SK-N-SH (cell line): Measurements from ENCODE around the gene COG8. TPM values are rescaled to one million over a fixed set of nuclear protein-coding genes. Genes with fewer than 3 reads are reported as not detected.

Experiments
- CTCF ChIA-PET: fragments of 300-600, 350-600 bp; formaldehyde crosslinking; extraction: SDS; loops from one replicate; lab custom pipeline; 2021; lab: Yijun Ruan, JAX
- POLR2A ChIA-PET: fragments of 350-600 bp; sonication (Branson Sonifier 250); formaldehyde crosslinking; extraction: SDS; loops from one replicate; lab custom pipeline; 2020; ENCODE audit warnings: antibody characterized with exemption, inconsistent platforms; lab: Yijun Ruan, JAX
- DNase-seq: peaks from one replicate; pipeline ENCODE4 v3.0.0; 2012
- H2AFZ ChIP-seq: fragments of 200-600 bp; sonication (generic); 2 replicates; pipeline ENCODE4 v1.8.1; 2016; ENCODE audit warnings: antibody characterized with exemption, mild to moderate bottlenecking, low read depth
- H3F3A ChIP-seq: fragments of 200-600 bp; sonication (generic); replicated peaks from 2 replicates; pipeline ENCODE3; 2016; ENCODE audit warnings: antibody characterized with exemption, mild to moderate bottlenecking; ENCODE audit not compliant: insufficient read depth
- H3K27ac ChIP-seq, 2 experiments: fragments of 200-500 bp in 1 of 2; fragments of 200-600 bp in 1 of 2; sonication (Bioruptor generic) in 1 of 2; sonication (generic), shearing (Covaris generic) in 1 of 2; 2 replicates each; pipeline versions ENCODE4 v1.5.1 to v1.6.1; 2014 to 2016; ENCODE audit warnings: low read depth in 2 of 2, inconsistent platforms in 1 of 2, low read length in 1 of 2, mild to moderate bottlenecking in 1 of 2, mixed read lengths in 1 of 2
- H3K27me3 ChIP-seq: fragments of 200-600 bp; sonication (generic), shearing (Covaris generic); 2 replicates; pipeline ENCODE4 v1.6.1; 2016; ENCODE audit warnings: mixed run types; ENCODE audit not compliant: insufficient read depth
- H3K36me3 ChIP-seq, 2 experiments: fragments of 200-500 bp in 1 of 2; fragments of 200-600 bp in 1 of 2; sonication (Bioruptor generic) in 1 of 2; sonication (generic) in 1 of 2; replicated peaks in 1 of 2; 2 replicates each; pipeline versions ENCODE3 to v1.5.1; 2014 to 2016; ENCODE audit warnings: low read length in 1 of 2, mild to moderate bottlenecking in 1 of 2; ENCODE audit not compliant: insufficient read depth in 2 of 2, control insufficient read depth in 1 of 2
- H3K4me1 ChIP-seq, 2 experiments: fragments of 200-500 bp in 1 of 2; fragments of 200-600 bp in 1 of 2; sonication (Bioruptor generic) in 1 of 2; sonication (generic), shearing (Covaris generic) in 1 of 2; 2 replicates each; pipeline versions ENCODE4 v1.5.1 to v1.6.1; 2014 to 2016; ENCODE audit warnings: low read depth in 1 of 2, low read length in 1 of 2, mixed run types in 1 of 2; ENCODE audit not compliant: insufficient read depth in 2 of 2, control insufficient read depth in 1 of 2
- H3K4me2 ChIP-seq: fragments of 200-600 bp; sonication (generic), shearing (Covaris generic); 2 replicates; pipeline ENCODE4 v1.6.1; 2017; ENCODE audit warnings: mixed run types
- H3K4me3 ChIP-seq, 2 experiments: fragments of 200-500 bp in 1 of 2; fragments of 200-600 bp in 1 of 2; sonication (Bioruptor generic) in 1 of 2; sonication (generic), shearing (Covaris generic) in 1 of 2; 2 replicates each; pipeline versions ENCODE4 v1.5.1 to v1.8.1; 2014 to 2016; ENCODE audit warnings: low read depth in 2 of 2, inconsistent platforms in 1 of 2, low read length in 1 of 2, mild to moderate bottlenecking in 1 of 2, mixed read lengths in 1 of 2, moderate library complexity in 1 of 2
- H3K79me2 ChIP-seq: fragments of 200-600 bp; sonication (generic); 2 replicates; pipeline ENCODE4 v1.8.1; 2017; ENCODE audit warnings: mild to moderate bottlenecking; ENCODE audit not compliant: insufficient read depth
- H3K9ac ChIP-seq: fragments of 200-600 bp; sonication (generic); 2 replicates; pipeline ENCODE4 v1.6.1; 2017; ENCODE audit warnings: mixed run types
- H3K9me2 ChIP-seq: fragments of 200-600 bp; sonication (generic); 2 replicates; pipeline ENCODE4 v1.6.1; 2017; ENCODE audit warnings: mixed run types
- H3K9me3 ChIP-seq: fragments of 200-600 bp; sonication (generic); 2 replicates; pipeline ENCODE4 v1.6.1; 2017; ENCODE audit warnings: mixed run types, mild to moderate bottlenecking, moderate library complexity
- H4K20me1 ChIP-seq: fragments of 200-600 bp; sonication (generic); 2 replicates; pipeline ENCODE4 v1.6.1; 2017; ENCODE audit warnings: mild to moderate bottlenecking, mixed run types; ENCODE audit not compliant: insufficient read depth
- FOXM1 ChIP-seq: IDR thresholded peaks from 2 replicates; pipeline ENCODE4 v1.4.0; 2012; ENCODE audit warnings: low read depth, mild to moderate bottlenecking
- NRF1 ChIP-seq: IDR thresholded peaks from 2 replicates; pipeline ENCODE4 v1.6.1; 2012; ENCODE audit warnings: low read depth, mild to moderate bottlenecking, low read length
- RXRA ChIP-seq: IDR thresholded peaks from 2 replicates; pipeline ENCODE4 v1.4.0; 2012; ENCODE audit warnings: low read depth, mild to moderate bottlenecking, borderline replicate concordance
- SMC3 ChIP-seq: IDR thresholded peaks from 2 replicates; pipeline ENCODE4 v1.6.1; 2012; ENCODE audit warnings: low read depth, low read length, improper control_type of control experiment
- TAF1 ChIP-seq: IDR thresholded peaks from 2 replicates; pipeline ENCODE4 v1.6.1; 2012; ENCODE audit warnings: low read depth, mild to moderate bottlenecking, low read length, moderate library complexity, borderline replicate concordance
- WGBS: methylation state at CpG from one replicate; pipeline ENCODE4 v1.1.6; 2017; ENCODE audit warnings: low lambda C conversion rate; 5-methylcytosine and 5-hydroxymethylcytosine counted together
- polyA plus RNA-seq, 3 experiments: library from polyadenylated mRNA; depleted of rRNA; stranded (reverse); fragments of >200 nt; gene quantifications; 2 replicates each; pipeline ENCODE4 v1.2.3, GENCODE V29; 2012
- TF ChIP-seq, protein P1 (sequence below): IDR thresholded peaks from 2 replicates; pipeline ENCODE4; 2012

COG8 gene
- polyA plus RNA-seq, 1 of the 3 experiments (the other 2 are of a cell fraction) = 30.2 TPM

DNA sequence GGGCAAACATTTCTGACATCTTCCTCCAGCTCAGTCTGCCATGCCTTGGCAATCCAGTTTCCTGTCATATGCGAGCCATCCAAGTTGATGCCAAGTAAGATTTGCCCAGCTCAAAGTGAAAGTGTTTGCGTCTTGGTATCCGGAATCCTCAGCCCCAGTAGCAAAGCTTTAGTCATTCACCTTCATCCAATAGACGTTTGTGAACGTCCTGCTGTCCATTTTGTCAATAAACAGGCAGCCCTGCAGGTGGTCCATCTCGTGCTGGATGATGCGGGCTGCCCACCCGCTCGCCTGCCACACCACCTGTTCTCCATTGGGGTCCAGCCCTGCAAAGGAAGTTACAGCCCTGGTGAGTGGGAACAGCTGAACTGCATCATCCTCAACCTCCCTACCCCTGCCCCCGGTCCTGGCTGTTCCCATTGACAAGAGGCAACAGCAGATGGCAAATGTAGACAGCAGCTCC is 10.5 kb downstream of the COG8 start:
- ChIA-PET CTCF (interaction anchor here (1.1 to 4.6 kb wide), 4 partner anchors 10 to 17 kb away, joined by 3 to 21 read pairs (median 10); partner anchors contain the start of genes COG8 and VPS4A), POLR2A (interaction anchor here (1.0 to 3.3 kb wide), 3 partner anchors 10 to 14 kb away, joined by 5 to 24 read pairs (median 5); partner anchors contain the start of genes COG8 and NIP7)
- H3F3A ChIP-seq = peaks cover 32% of the 10 kb centered on the region
- TF ChIP-seq TAF1 (0 out of 2 replicates have a peak, but pooled peaks have one; percentile 28), RXRA (no peak)
- peaks cover 87% of the 10 kb centered on the region for H3K79me2 ChIP-seq
- peak overlapping the region; percentile 91 for H3K4me2 ChIP-seq
- H3K27ac ChIP-seq = peak overlapping the region in 1 of 2 experiments; percentile 26; a peak in 2 of 4 replicates
- peaks cover 49 to 50% of the 10 kb centered on the region in 2 experiments for H3K36me3 ChIP-seq
- H2AFZ ChIP-seq = no peak overlapping the region
- H3K27me3 ChIP-seq = no peaks in the 10 kb centered on the region
- peaks cover 48% of the 10 kb centered on the region for H4K20me1 ChIP-seq
- peak overlapping the region; percentile 71 to 80 for H3K4me3 ChIP-seq
- H3K9me3 ChIP-seq = no peaks in the 10 kb centered on the region
- H3K4me1 ChIP-seq = peaks cover 11 to 40% of the 10 kb centered on the region in 2 experiments
- H3K9me2 ChIP-seq = no peaks in the 10 kb centered on the region
- WGBS = 56% methylated on average over 10 of the region's 10 CpGs
- no peak for DNase-seq
- peak overlapping the region; percentile 91; the same call in 1 of the 2 replicates for H3K9ac ChIP-seq

DNA sequence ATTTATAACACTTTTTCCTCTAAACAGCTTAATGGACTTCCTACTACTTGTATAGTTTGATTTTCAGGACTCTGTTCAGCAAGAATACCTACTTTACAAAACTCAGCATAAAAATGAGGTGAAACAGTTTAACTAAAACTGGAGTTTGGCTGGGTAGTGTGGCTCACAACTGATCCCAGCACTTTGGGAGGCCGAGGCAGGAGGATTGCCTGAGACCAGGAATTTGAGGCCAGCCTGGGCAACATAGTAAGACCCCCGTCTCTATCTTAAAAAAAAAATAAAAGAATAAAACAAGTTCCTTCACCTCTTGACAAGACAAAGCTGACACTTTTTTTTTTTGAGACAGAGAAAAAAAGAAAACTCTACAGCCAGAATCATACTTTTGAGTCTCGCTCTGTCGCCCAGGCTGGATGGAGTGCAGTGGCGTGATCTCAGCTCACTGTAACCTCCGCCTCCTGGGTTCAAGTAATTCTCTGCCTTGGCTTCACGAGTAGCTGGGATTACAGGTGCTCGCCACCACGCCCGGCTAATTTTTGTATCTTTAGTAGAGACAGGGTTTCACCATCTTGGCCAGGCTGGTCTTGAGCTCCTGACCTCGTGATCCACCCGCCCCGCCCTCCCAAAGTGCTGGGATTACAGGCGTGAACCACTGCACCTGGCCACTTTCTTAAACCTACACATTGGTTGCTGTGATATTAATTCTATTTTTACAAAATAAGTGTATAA is 11.6 kb downstream of the COG8 start:
- Histone ChIP-seq H3K36me3 (peaks cover 45 to 48% of the 10 kb centered on the region in 2 experiments), H3K9me2 (no peaks in the 10 kb centered on the region), H4K20me1 (peaks cover 57% of the 10 kb centered on the region), H3K9ac (no peak overlapping the region), H3K9me3 (no peaks in the 10 kb centered on the region), H3K79me2 (peaks cover 89% of the 10 kb centered on the region), H3F3A (peaks cover 26% of the 10 kb centered on the region), H3K4me2 (peak overlapping the region; percentile 91), H2AFZ (no peak overlapping the region), H3K4me3 (no peak overlapping the region; a peak in 1 of 4 replicates), H3K27me3 (no peaks in the 10 kb centered on the region), H3K4me1 (peaks cover 11 to 41% of the 10 kb centered on the region in 2 experiments), H3K27ac (no peak overlapping the region)
- DNase-seq = no peak
- ChIA-PET CTCF (interaction anchor here (0.6 to 4.6 kb wide), 4 partner anchors 11 to 204 kb away, joined by 3 to 21 read pairs (median 6); partner anchors contain the start of gene COG8), POLR2A (interaction anchor here (0.6 to 3.3 kb wide), 2 partner anchors 12 to 76 kb away, joined by 6 to 24 read pairs; partner anchors contain the start of genes COG8 and NIP7)
- TF ChIP-seq FOXM1 = no peak
- TF ChIP-seq NRF1 = no peak
- TF ChIP-seq SMC3 = no peak
- TF ChIP-seq, protein P1, sequence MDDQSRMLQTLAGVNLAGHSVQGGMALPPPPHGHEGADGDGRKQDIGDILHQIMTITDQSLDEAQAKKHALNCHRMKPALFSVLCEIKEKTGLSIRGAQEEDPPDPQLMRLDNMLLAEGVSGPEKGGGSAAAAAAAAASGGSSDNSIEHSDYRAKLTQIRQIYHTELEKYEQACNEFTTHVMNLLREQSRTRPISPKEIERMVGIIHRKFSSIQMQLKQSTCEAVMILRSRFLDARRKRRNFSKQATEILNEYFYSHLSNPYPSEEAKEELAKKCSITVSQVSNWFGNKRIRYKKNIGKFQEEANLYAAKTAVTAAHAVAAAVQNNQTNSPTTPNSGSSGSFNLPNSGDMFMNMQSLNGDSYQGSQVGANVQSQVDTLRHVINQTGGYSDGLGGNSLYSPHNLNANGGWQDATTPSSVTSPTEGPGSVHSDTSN = no peak
- 92% methylated on average over 14 of the region's 14 CpGs for WGBS
